Mesangial cell (primary cell): Measurements from ENCODE around the gene ITM2B. TPM values are rescaled to one million over a fixed set of nuclear protein-coding genes. Genes with fewer than 3 reads are reported as not detected.

Experiments
- total RNA-seq: library from RNA; depleted of rRNA; stranded (reverse); fragments of >200 nt; gene quantifications from 2 replicates; pipeline ENCODE4 v1.2.3, GENCODE V29; 2015

The ITM2B gene
- total RNA-seq, result 127 and 591 TPM in 2 replicates

GRCh38 chr13:48233046-48233888 is at the start of gene ITM2B:
TSS of gene ITM2B (plus strand) at chr13:48233206. CDS start at chr13:48233361, 155 bp downstream.

DNA sequence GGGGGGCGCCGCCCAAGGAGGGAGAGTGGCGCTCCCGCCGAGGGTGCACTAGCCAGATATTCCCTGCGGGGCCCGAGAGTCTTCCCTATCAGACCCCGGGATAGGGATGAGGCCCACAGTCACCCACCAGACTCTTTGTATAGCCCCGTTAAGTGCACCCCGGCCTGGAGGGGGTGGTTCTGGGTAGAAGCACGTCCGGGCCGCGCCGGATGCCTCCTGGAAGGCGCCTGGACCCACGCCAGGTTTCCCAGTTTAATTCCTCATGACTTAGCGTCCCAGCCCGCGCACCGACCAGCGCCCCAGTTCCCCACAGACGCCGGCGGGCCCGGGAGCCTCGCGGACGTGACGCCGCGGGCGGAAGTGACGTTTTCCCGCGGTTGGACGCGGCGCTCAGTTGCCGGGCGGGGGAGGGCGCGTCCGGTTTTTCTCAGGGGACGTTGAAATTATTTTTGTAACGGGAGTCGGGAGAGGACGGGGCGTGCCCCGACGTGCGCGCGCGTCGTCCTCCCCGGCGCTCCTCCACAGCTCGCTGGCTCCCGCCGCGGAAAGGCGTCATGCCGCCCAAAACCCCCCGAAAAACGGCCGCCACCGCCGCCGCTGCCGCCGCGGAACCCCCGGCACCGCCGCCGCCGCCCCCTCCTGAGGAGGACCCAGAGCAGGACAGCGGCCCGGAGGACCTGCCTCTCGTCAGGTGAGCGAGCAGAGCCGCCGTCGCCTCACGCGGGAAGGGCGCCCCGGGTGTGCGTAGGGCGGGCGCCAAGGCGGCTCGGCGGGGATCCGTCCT is 70.5 kb downstream of the ITM2B start, which contains the start of gene RB1:
RB1 (plus strand) TSS at position 393 of the 784 bp plus-strand sequence; CDS start at position 555, 162 bp downstream.

Other genes starting within 250 kb of the ITM2B start
- 29.3 and 33.6 TPM in 2 replicates for gene SUCLA2, start 231.9 kb upstream of the ITM2B start, total RNA-seq
- gene NUDT15, start 195.5 kb upstream of the ITM2B start, total RNA-seq, result 6.6 and 25.4 TPM in 2 replicates
- 16.1 and 23.8 TPM in 2 replicates for gene MED4, start 138.1 kb upstream of the ITM2B start, total RNA-seq
- 14.3 and 23.5 TPM in 2 replicates for gene RB1, start 70.5 kb downstream of the ITM2B start, total RNA-seq
- 3.3 TPM in 2 replicates for gene LPAR6, start 179.9 kb downstream of the ITM2B start, total RNA-seq